Spinal cord (tissue), 10 donors: Measurements from ENCODE around the gene CDC5L. TPM values are rescaled to one million over a fixed set of nuclear protein-coding genes. Genes with fewer than 3 reads are reported as not detected.

ENCODE experiments used
- DNase-seq, 6 donors: peaks; one replicate each; pipeline versions ENCODE4 v3.0.0 to v3.0.0-alpha.2; 2013 to 2015; ENCODE audit warnings: low spot score in 6 of 6, low read depth in 4 of 6
- H3K27ac ChIP-seq: one replicate; pipeline ENCODE4 v1.5.1; 2013; ENCODE audit warnings: low read depth, low read length, control low read depth
- H3K27me3 ChIP-seq: one replicate; pipeline ENCODE4 v1.6.1; 2013; ENCODE audit warnings: low read length; ENCODE audit not compliant: control insufficient read depth, insufficient read depth
- H3K36me3 ChIP-seq: one replicate; pipeline ENCODE4 v1.6.1; 2013; ENCODE audit warnings: low read length; ENCODE audit not compliant: control insufficient read depth, insufficient read depth
- H3K4me1 ChIP-seq: one replicate; pipeline ENCODE4 v1.6.1; 2013; ENCODE audit warnings: low read length; ENCODE audit not compliant: control insufficient read depth, insufficient read depth
- H3K4me3 ChIP-seq: one replicate; pipeline ENCODE4 v1.5.1; 2013; ENCODE audit warnings: low read depth, low read length, control low read depth
- H3K9me3 ChIP-seq: one replicate; pipeline ENCODE4 v1.6.1; 2013; ENCODE audit warnings: low read length; ENCODE audit not compliant: control insufficient read depth, insufficient read depth
- whole genome bisulfite sequencing: methylation state at CpG from one replicate; pipeline ENCODE4 v1.1.5; 2013; ENCODE audit warnings: missing lambda C conversion rate; ENCODE audit not compliant: insufficient coverage; 5-methylcytosine and 5-hydroxymethylcytosine counted together
- polyA plus RNA-seq, 2 donors: library from polyadenylated mRNA; unstranded; fragments of 120-200 nt; gene quantifications; one replicate each; pipeline ENCODE4 v1.2.1, GENCODE V29; 2013; ENCODE audit not compliant: insufficient read length in 2 of 2
- total RNA-seq, 2 donors: library from RNA; depleted of rRNA in 1 of 2; stranded (reverse); fragments of 120-200 nt in 1 of 2; fragments of >200 nt in 1 of 2; gene quantifications; one replicate each; pipeline versions ENCODE4 v1.2.3 to v1.2.4, GENCODE V29; 2013 to 2014
- donor health status: healthy.

Gene CDC5L
- total and polyA plus RNA-seq, 4 donors, result 22.2 to 31.8 (median 28.7) TPM

GRCh38 chr6:44388887-44389286 lies 1.4 kb downstream of the CDC5L start:
- DNase-seq, result no peak
- WGBS, result 71% methylated on average over 3 of the region's 5 CpGs
- Histone ChIP-seq H3K4me1 (no peaks in the 10 kb centered on the region), H3K9me3 (no peaks in the 10 kb centered on the region), H3K27ac (no peak overlapping the region), H3K4me3 (no peak overlapping the region), H3K36me3 (peaks cover 13% of the 10 kb centered on the region), H3K27me3 (no peaks in the 10 kb centered on the region)

DNA sequence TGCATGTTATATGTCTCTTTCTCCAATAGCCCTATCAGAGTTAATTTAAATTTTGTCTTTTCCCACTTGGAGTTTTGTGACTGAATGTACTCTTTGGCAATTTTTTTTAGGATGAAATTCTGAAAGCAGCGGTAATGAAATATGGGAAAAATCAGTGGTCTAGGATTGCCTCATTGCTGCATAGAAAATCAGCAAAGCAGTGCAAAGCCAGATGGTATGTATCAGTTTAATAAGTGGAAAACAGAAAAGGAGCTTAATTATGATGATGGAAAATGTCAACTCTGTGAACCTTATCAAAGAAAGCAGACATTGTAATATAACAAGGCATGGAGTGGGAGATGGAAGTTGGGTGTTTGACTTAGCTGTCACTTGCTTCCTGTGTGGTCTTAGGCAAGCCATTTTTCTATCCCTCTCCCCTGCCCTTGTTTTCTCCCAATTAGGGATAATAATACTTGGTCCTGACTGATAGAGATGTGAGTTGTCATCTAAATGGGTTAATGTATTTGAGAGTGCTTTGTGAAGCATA lies 2.7 kb downstream of the CDC5L start:
- Histone ChIP-seq H3K4me3 (no peak overlapping the region), H3K9me3 (no peaks in the 10 kb centered on the region), H3K36me3 (peaks cover 23% of the 10 kb centered on the region), H3K27ac (no peak overlapping the region), H3K4me1 (no peaks in the 10 kb centered on the region), H3K27me3 (no peaks in the 10 kb centered on the region)
- 100% methylated on average over 1 of the region's 1 CpG for WGBS
- no peak for DNase-seq

- no CpG with 5 or more reads among the region's 2 CpGs for WGBS
- Histone ChIP-seq H3K36me3 (peaks cover 28% of the 10 kb centered on the region), H3K27ac (no peak overlapping the region), H3K4me1 (no peaks in the 10 kb centered on the region), H3K9me3 (no peaks in the 10 kb centered on the region), H3K27me3 (no peaks in the 10 kb centered on the region), H3K4me3 (no peak overlapping the region)
- DNase-seq, result no peak
Measured at GRCh38 chr6:44395501-44395900, 8.0 kb downstream of the CDC5L start.

DNA sequence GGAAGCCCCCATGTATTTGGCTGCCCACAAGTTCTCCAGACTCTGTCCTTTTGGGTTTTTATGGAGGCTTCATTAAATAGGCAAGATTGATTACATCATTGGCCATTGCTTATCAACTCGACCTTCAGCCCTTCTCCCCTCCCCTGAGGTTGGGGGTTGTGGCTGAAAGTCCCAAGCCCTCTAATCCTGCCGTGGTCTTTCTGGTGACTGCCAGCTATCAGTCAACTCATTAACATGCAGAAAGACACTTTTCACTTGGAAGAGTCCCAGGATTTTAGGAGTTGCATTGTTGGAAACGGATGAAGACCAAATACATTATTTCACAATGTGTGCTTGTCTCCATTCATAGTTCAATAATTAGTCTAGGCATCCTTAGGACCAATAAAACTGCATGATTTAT lies 9.5 kb downstream of the CDC5L start:
- no peak overlapping the region for H3K27ac ChIP-seq
- peaks cover 26% of the 10 kb centered on the region for H3K36me3 ChIP-seq
- 60% methylated on average over 1 of the region's 3 CpGs for WGBS

DNA sequence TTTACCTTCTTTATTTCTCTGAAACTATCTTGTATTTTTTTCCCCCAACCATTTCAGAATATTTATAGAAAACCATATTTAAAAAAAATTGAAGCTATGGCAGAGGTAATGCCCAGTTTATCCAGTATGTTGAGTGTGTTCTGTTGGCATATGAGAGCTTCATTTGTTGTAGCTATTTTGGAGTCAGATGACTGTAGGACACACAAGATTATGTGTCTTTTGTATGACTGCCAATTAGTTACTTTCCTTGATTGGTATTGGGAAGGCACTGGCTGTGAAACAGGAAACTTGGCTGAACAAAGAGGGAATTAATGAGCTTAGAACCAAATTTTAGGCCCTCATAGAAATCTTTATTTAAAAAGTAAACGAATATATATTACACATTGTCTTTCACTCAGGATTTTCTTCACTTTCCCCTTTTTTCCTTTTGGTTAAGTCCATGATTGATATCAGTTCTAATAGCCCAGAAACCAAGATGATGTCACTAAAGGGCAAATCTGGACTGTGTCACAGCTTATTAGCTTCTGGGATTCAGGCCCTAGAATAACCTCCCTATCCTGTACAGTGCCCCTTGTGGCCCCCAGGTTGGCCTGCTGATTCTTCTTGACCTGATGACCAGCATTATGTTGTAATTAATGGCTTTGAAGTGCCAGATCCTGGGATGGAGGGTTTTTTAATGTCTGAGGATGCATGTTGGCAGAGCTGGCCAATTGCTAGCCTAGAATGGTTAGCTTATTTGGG lies 10.1 kb downstream of the CDC5L start:
- Histone ChIP-seq H3K27me3 (no peaks in the 10 kb centered on the region), H3K4me3 (no peak overlapping the region), H3K27ac (no peak overlapping the region), H3K36me3 (peaks cover 26% of the 10 kb centered on the region), H3K9me3 (no peaks in the 10 kb centered on the region), H3K4me1 (no peaks in the 10 kb centered on the region)
- no CpG with 5 or more reads among the region's 1 CpG for WGBS
- DNase-seq, result peak in 2 of 6 donors; percentile 8 to 14

More for the DNA sequence above, 9.5 kb downstream of the CDC5L start:
- Histone ChIP-seq H3K4me3 (no peak overlapping the region), H3K4me1 (no peaks in the 10 kb centered on the region), H3K9me3 (no peaks in the 10 kb centered on the region), H3K27me3 (no peaks in the 10 kb centered on the region)
- DNase-seq, result peak in 1 of 6 donors; percentile 22

DNA sequence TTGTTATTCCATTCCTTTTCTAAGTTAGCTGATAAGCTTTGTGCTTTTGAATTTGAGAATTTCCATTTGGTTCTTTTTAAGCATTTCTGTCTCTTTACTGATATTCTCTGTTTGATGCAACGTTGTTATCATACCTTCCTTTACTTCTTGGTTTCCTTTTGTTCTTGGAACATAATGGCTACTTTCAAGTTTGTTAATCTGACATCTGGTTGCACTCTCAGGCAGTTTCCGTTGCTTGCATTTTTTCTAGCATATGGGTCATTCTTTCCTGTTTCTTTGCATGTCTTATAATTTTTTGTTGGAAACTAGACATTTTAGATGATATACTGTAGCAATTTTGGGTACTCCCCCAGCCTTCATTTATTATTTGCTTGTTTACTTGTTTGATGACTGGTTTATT lies 12.5 kb downstream of the CDC5L start:
- Histone ChIP-seq H3K4me1 (no peaks in the 10 kb centered on the region), H3K27ac (no peak overlapping the region), H3K27me3 (no peaks in the 10 kb centered on the region), H3K36me3 (peaks cover 20% of the 10 kb centered on the region), H3K4me3 (no peak overlapping the region), H3K9me3 (no peaks in the 10 kb centered on the region)
- no peak for DNase-seq
- no CpG with 5 or more reads among the region's 2 CpGs for WGBS

DNA sequence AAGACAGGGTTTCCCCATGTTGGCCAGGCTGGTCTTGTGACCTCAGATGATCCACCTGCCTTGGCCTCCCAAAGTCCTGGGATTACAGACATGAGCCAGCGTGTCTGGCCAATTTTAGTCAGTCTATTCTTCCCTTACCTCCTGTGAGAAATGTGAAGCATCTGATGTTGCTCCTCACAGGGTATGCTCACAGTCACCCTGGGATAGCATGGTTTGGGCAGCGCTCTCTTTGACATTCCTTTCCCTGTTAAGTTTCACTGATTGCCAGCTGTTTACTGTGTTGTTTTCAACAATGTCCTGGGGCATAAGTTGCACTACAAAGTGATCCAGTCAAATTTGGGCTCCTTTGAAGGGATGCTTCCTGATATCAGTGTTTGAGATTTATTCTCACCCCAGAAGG lies 13.1 kb downstream of the CDC5L start:
- Histone ChIP-seq H3K27ac (no peak overlapping the region), H3K9me3 (no peaks in the 10 kb centered on the region), H3K36me3 (peaks cover 19% of the 10 kb centered on the region), H3K27me3 (no peaks in the 10 kb centered on the region), H3K4me1 (no peaks in the 10 kb centered on the region), H3K4me3 (no peak overlapping the region)
- no peak for DNase-seq
- WGBS, result 100% methylated on average over 1 of the region's 2 CpGs

GRCh38 chr6:44401138-44401537 lies 13.6 kb downstream of the CDC5L start:
- WGBS, result 100% methylated on average over 3 of the region's 5 CpGs
- H3K27ac ChIP-seq, result no peak overlapping the region

GRCh38 chr6:44404022-44404714 lies 16.7 kb downstream of the CDC5L start:
- WGBS, result no CpG with 5 or more reads among the region's 5 CpGs
- no peak overlapping the region for H3K27ac ChIP-seq

More at GRCh38 chr6:44401138-44401537, 13.6 kb downstream of the CDC5L start:
- Histone ChIP-seq H3K4me3 (no peak overlapping the region), H3K4me1 (no peaks in the 10 kb centered on the region), H3K27me3 (no peaks in the 10 kb centered on the region), H3K36me3 (peaks cover 23% of the 10 kb centered on the region), H3K9me3 (no peaks in the 10 kb centered on the region)
- no peak for DNase-seq

More at GRCh38 chr6:44404022-44404714, 16.7 kb downstream of the CDC5L start:
- no peak for DNase-seq
- no peaks in the 10 kb centered on the region for H3K27me3 ChIP-seq
- no peak overlapping the region for H3K4me3 ChIP-seq
- no peaks in the 10 kb centered on the region for H3K4me1 ChIP-seq
- peaks cover 38% of the 10 kb centered on the region for H3K36me3 ChIP-seq
- H3K9me3 ChIP-seq, result no peaks in the 10 kb centered on the region
